GM03348 (cell line): Measurements from ENCODE around the gene CARD9.

Experiments
- DNase-seq: peaks from one replicate; pipeline ENCODE4 v3.0.0; 2012; ENCODE audit warnings: low spot score

CARD9 gene

GRCh38 chr9:136401173-136401922 is 27.9 kb upstream of the CARD9 start:
- DNase-seq: no peak

GRCh38 chr9:136400038-136400834 is 26.8 kb upstream of the CARD9 start, which contains the start of gene SNAPC4:
Gene SNAPC4 (minus strand): TSS chr9:136400170. CDS start chr9:136398428, 1,742 bp downstream.
- DNase-seq: peak; percentile 98

- peak; percentile 69 for DNase-seq
These were observed 25.9 kb upstream of the CARD9 start for GRCh38 chr9:136399176-136400037.

GRCh38 chr9:136398286-136398685 is 24.8 kb upstream of the CARD9 start:
- DNase-seq: no peak

DNA sequence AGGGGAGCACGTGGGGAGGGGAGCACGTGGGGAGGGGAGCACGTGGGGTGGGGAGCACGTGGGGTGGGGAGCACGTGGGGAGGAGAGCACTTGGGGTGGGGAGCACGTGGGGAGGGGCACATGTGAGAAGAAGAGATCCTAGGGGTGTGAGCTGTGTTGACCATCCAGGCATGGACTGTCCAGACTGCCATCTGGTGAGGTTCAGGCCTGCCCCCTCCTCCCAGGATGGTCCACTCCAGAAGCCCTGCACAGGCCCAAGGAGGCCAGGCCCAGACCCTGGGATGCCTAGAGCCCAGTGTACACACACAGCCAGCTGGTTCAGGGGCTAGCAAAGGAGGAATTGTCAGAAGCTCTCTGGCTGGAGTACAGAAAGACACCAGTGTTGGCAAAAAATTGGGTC is 24.2 kb upstream of the CARD9 start:
- DNase-seq: no peak

- no peak for DNase-seq
These were observed 22.7 kb upstream of the CARD9 start for GRCh38 chr9:136396219-136396515.

GRCh38 chr9:136395345-136396218 is 22.1 kb upstream of the CARD9 start:
- DNase-seq: no peak

- no peak for DNase-seq
These were observed 21.5 kb upstream of the CARD9 start for GRCh38 chr9:136395020-136395340.

- no peak for DNase-seq
These were observed 21.0 kb upstream of the CARD9 start for GRCh38 chr9:136394312-136395019.

DNA sequence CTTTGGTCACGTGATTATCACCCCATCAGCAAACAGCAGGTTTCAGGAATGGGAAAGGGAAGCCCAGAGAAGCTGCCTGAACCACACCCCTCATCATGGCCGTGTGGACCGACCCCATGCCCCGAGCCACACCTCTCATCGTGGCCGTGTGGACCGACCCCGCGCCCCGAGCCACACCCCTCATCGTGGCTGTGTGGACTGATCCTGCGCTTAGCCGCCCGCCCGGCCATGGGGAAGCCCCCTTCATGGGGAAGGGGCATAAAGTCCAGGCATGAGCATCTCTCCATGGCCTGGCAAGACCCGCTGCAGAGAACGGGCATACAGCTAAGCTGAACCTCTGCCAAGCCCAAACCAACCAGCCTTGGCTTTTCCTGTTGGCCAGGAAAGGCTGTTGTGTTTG is 20.1 kb upstream of the CARD9 start:
- no peak for DNase-seq

- DNase-seq: no peak
These were observed 19.3 kb upstream of the CARD9 start for GRCh38 chr9:136392538-136393449.

- no peak for DNase-seq
These were observed 18.5 kb upstream of the CARD9 start for GRCh38 chr9:136391737-136392537.

DNA sequence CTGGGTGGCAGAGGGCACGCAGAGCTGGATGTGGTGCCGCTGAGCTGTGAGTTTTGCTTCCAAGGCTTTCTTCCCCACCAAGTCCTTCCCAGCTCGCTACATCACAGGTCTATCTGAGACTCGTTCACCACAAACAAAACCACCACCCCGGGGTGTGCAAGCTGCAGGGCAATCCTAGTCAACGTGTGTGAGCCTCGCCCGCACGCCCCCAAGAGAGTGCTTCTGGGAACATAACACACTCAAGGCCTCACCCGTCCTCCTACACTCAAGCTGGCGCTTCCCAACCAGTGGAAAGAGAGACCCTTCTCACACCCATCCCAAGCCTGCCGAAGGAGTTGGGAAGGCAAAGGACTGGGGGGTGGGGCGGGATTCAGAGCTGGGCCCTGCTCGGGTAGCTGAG is 15.9 kb upstream of the CARD9 start:
- no peak for DNase-seq

DNA sequence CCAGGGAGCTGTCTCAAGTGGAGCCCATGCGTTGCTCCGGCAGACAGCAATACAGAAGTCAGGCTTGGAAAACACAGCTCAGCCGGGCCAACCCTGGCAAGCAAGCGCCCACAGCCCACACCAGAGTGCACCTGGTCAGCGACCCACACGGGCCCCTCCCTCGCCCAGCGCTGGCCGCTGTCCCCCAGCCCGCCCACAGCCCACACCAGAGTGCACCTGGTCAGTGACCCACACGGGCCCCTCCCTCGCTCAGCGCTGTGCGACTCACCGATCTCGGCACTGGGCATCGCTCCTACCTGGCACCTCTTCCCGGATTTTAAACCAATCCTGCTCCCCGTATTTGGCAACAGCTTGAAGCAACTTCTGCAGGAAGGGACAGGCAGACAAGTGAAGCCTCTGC is 13.7 kb upstream of the CARD9 start:
- no peak for DNase-seq

GRCh38 chr9:136386018-136386417 is 12.5 kb upstream of the CARD9 start:
- DNase-seq: no peak

DNA sequence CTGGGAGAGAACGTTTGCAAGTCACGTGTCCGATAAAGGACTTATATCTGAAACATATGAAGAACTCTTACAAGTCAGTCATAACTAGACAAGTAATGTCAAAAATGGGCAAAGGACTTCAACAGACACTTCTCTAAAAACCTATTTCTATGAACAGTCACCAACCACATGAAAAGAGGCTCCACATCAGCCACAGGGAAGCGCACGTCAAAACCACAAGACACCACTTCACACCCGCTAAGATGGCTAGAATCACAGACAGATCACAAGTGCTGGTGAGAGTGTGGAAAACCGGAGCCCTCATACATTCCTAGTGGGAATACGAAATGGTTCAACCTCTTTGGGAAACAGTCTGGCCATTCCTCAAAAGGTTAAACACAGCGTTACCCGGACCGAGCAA is 11.5 kb upstream of the CARD9 start:
- DNase-seq: no peak

- no peak for DNase-seq
These were observed 10.0 kb upstream of the CARD9 start for GRCh38 chr9:136383436-136383835.

- DNase-seq: no peak
These were observed 8.6 kb upstream of the CARD9 start for GRCh38 chr9:136381966-136382513.

GRCh38 chr9:136381311-136381710 is 7.8 kb upstream of the CARD9 start:
- DNase-seq: no peak
